8988T (cell line): ENCODE measurements around the gene SBSN.
A peak's percentile ranks its signal among the peaks of the same experiment; 100 is the strongest.

Experiments
- DNase-seq: peaks from one replicate; pipeline ENCODE4 v3.0.0; 2011

SBSN gene

DNA sequence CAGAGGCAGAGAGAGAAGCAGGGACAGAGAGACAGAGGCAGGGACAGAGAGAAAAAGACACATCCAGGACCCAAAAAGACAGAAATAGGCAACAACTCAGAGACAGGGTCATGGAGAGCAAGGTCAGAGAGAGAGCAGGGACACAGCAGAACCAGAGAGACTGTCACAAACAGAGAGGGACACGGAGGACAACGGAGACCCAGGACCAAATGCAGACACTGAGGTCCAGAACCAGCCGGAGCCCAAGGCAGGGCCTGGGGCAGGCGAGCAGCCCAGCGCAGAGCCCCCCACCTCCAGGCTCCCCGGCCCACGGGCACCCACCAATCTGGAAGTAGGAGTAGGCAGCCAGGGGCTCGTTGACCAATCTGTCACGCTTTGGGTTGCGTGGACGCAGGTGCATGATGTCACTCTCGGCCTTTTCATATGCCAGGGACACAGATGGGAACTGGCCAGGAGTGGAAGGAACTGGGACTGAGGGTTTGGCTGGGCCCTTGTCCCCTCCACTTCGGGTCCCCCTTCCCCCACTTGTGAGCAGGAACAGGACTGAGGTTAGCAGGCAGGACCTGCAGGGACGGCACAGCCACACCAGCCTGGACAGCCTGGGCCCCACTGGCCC lies 25.4 kb upstream of the SBSN start:
- no peak for DNase-seq

DNA sequence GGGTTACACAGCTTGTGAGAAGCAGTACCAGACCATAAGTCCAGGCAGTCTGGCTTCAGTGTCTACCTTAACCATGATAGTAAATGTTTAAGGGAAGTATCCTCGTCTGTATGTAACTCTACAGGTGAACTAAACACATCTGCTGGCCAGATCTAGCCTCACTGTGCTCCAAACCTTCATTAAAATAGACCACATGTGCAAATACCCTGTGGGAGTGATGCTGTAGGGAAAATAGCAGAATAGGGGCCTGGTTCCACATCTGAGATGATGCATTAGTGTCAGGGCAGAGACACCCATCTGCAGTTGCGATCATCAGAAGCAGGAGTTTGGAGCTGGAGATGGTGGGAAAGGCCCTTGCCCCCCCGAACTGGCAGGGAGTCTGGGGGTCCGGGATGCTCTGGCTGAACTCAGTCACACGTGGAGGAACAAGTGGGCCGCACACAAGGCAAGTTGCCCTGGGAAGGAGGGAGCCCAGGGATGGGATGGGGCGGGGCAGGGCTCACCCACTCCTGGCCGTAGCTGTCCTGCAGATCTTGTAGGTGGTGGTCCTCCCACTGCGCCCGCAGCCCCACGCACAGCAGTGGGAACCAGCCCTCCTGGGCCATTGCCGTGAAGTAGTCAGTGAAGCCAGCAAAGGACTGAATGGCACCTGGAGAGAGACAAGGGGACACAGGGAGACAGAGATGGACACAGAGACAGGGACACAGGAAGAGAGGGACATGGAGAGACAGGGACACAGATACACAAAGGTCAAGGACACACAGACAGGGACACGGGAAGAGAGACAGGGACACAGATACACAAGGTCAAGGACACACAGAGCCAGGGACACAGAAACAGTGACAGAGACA lies 24.6 kb upstream of the SBSN start:
- DNase-seq, result no peak

GRCh38 chr19:35551091-35551810 lies 23.1 kb upstream of the SBSN start:
- DNase-seq, result no peak

GRCh38 chr19:35549879-35550523 lies 21.9 kb upstream of the SBSN start:
- no peak for DNase-seq

GRCh38 chr19:35549174-35549788 lies 21.2 kb upstream of the SBSN start:
- peak; percentile 98 for DNase-seq

DNA sequence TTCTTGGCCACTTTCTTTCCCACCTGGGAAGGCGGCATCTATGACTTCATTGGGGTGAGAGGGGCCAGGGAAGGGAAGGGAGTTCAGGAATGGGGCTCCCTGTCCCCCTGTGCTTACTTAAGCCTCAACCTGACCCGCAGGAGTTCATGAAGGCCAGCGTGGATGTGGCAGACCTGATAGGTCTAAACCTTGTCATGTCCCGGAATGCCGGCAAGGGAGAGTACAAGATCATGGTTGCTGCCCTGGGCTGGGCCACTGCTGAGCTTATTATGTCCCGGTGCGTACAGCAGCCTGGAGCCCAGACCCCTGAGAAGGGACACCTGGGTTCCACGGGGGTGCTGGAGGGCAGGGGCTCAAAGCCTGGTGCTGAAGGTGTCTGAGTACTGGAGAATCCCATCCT lies 18.4 kb upstream of the SBSN start:
- DNase-seq, result no peak

GRCh38 chr19:35545855-35546381 lies 17.8 kb upstream of the SBSN start:
- DNase-seq, result peak; percentile 93

- peak; percentile 100 for DNase-seq
These were observed 17.1 kb upstream of the SBSN start, which contains the start of gene TMEM147 for GRCh38 chr19:35545001-35545854. TSS of gene TMEM147 (plus strand) at chr19:35545626. CDS start at chr19:35545740, 114 bp downstream.

DNA sequence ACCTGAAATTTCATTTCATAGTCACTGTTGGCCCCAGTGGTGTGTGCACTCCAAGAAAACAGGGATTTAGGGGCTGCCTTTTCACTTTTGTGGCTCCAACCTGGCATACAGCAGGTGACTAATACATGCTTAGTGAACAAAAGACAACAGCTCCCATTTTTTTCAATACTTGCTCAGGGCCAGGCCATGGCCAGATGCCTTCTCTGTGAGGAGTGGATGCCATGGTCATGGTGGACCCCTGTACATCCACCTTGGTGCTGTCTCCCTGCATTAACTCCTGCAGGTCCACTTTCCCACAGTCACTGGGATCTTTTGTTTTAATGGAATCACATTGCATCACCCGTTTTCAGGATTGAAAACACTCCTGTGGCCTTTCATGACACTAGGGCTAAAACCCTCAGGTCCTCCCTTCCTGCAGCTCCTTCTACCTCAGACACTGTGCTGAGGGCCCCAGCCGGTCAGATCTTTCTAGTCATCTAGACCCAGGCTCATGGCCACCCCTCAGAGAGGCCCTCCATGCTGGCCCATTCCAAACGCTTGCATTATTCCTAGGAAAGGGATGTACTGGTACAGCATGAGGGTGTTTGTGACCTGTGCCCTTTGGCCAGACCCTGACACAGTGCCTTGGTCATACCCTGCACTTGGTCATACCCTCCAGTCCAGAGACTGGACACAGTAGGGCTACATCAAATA lies 16.1 kb upstream of the SBSN start:
- DNase-seq, result no peak

DNA sequence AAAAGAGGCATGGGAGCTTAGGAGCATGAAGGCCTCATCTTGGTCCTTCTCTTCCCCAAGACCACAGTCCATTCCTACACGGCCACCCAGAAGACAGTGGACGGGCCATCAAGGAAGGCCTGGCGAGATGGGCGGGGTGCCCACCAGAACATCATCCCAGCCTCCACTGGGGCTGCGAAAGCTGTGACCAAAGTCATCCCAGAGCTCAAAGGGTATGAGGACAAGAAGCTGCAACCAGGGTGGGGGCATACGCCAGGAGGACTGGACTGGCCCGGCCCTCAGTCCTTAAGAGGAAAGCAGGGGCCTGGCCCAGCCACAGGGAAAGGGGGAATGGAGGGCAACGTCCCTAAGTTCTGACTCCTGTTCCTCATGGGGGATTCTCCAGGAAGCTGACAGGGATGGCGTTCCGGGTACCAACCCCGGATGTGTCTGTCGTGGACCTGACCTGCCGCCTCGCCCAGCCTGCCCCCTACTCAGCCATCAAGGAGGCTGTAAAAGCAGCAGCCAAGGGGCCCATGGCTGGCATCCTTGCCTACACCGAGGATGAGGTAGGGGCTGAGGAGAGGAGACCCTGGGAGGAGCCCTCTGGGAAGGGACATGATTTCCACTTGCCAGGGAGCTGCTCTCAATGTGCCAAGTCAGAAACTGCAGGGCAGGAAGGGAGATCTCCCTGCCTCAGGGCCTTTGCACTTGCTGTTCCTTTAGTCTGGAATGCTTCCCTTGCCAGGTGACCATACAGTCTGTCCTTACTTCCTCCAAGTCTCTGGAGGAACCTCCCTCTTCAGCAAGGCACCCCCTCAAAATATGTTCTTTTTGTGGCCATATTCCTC lies 15.4 kb upstream of the SBSN start:
- no peak for DNase-seq

DNA sequence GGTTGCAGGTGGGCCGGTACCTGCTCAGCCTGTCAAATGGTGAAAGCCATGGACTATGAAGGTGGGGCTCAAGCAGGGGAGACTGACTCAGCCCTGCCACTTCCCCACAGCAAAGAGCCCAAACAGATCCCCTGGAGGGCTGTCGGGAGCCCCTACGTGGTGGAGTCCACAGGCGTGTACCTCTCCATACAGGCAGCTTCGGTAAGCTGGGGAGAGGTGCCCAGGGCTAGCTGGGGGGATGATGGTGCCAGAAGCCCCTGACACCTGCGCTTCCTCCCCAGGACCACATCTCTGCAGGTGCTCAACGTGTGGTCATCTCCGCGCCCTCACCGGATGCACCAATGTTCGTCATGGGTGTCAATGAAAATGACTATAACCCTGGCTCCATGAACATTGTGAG lies 14.1 kb upstream of the SBSN start:
- no peak for DNase-seq

DNA sequence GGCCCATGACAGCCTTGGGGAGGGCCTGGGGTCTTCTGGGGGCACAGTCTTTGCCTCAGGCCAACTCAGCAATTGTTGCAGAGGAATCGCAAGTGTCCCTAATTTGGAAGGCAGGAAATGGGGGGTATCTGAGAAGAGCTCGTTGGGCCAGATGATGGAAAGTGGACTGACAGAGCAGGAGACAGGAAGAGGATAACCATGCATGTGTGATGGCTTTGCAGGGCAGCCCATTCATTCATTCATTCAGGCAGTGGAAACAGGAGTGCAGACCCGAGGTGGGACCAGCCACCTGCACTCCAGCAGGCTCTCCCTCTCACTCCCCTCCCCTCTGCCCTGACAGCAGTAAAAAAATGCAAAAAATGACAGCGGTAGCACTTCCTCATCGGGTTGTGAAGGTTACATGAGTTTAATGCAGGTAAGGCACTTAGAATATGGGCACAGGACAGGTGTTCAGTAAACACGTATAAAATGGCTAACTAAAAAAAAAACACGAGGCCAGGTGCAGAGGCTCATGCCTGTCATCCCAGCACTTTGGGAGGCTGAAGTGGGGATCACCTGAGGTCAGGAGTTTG lies 12.3 kb upstream of the SBSN start:
- DNase-seq, result no peak

DNA sequence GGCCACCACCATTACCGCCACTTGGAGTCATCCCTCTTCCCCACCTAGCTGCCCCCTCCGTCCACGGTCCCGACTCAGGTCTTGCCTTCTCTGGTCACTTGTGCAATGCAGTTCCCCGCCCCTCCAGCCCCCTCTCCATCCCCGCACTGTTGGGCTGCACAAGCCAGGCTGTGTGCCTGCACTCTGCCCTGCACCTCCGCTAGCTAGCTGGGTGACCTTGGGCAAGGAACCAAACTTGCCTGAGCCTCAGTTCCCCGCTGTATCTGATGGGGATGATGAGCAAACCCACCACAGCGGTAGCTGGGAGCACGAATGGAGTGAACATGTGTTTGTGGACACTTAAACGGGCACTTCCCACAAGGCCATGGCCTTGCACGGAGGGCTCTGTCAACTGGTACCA lies 11.7 kb upstream of the SBSN start:
- DNase-seq, result no peak

DNA sequence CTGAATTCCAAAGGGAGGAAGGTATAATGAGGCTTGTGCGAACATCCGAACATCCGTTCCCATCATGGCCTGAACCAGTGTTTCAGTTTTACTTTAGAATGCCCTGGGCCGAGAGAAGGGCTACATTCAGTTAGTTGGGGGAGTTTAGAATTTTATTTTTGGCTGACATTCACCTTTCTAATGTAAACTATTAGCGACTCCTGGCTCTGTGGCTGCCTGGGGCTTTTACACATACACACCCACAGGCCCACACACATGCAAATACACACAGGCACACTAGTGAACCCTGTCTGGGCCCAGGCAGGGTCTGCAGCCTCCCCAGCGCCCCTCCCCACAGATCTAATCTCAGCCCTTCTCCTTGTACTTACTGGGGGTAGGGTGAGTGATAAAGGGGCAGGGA lies 11.2 kb upstream of the SBSN start:
- DNase-seq, result no peak

GRCh38 chr19:35534803-35535480 lies 6.8 kb upstream of the SBSN start:
- DNase-seq, result no peak

GRCh38 chr19:35533822-35534392 lies 5.8 kb upstream of the SBSN start:
- DNase-seq, result no peak

DNA sequence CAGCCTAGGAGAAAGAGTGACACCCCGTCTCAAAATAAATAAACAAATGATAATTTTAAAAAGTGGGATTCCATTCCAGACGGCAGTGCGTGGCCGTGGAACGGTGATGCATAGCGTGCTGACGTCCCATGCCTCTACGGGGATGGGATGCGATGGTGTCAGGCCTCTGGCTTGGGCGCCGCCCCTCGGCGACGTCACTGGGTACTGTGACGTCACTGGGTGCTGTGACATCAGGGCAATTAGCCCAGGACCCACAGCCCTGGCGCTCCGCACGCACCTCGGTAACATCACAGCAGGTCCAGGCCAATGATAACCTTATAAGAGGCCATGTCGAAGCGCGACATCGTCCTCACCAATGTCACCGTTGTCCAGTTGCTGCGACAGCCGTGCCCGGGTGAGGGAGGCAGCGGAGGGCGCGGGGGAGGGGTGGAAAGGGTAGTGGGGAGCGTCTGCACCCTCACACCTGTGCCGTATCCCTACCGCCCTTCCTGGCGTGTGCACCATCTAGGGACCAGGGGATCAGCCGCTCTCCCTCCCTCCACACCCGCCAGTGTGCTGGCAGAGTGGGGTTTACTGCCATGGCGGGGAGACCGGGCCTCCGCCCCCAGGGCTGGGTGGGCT lies 5.2 kb upstream of the SBSN start, which contains the start of gene GAPDHS:
Gene GAPDHS (plus strand): TSS at position 256 of the 621 bp plus-strand sequence. CDS start 72 bp downstream, at position 328.
- no peak for DNase-seq

DNA sequence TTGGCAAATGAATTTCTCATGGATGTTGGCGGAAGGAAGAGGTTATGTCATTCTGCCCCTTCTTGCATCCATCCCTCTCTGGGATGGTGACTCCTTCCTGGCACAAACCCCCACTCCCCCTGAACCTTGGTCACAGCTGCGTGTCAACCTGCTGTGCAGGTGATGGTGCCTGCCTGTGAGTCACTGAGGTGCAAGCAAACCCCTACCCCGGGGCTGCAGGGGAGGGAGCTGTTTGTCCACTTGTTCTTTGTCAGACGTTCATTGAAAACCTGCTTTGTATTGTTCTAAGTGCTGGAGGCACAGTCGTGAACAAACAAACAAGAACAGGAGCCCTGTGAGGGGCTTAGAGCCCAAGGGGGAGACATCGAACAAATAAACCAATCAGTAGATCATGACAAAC lies 3.2 kb upstream of the SBSN start:
- DNase-seq, result no peak
